ENCODE measurements around the gene CFAP57. TPM values are rescaled to one million over a fixed set of nuclear protein-coding genes. Genes with fewer than 3 reads are reported as not detected.

Gene CFAP57
- total and polyA plus RNA-seq, 9 of the 15 experiments (the other 6 are each of a cell fraction or from before 2014, with no cell fraction given), result 0.04 to 0.22 (median 0.07) TPM; not detected in 3

DNA sequence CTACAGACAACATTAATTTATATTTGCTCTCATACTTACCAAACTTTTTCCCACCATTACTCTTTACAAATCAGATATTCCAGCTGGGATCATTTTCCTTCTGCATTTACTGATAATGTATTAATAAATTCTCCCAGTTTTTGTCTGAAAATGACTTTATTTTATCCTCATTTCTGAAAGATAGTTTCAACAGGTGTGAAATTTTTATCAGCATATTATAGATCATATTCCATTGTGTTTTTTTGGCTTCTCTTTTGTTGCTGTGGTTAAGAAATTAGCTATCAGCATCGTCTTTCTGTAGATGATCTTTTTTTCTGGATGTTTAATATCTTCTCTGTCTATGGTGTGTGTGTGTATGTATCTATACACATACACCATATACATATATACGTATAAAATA, 2.7 kb downstream of the CFAP57 start:
- in situ Hi-C loops (cut with MboI) (no loop called here), intact Hi-C loops (cut with micrococcal nuclease) (no loop called here)
- DNase-seq (ENCODE audit: extremely low read depth in 1 of 4, low spot score in 3 of 4), result no peak
- Histone ChIP-seq H3K9me3 (replicated peaks; ENCODE audit: control insufficient read depth, insufficient read depth, low read depth, low read length) (no peaks in the 10 kb centered on the region; the same call in 1 of the 2 replicates), H3K27me3 (ENCODE audit: control insufficient read depth in 2 of 2, insufficient read depth in 2 of 2, low read length in 2 of 2) (peaks cover 11 to 17% of the 10 kb centered on the region in 2 experiments; a peak in 4 of 5 replicates), H3K4me2 (ENCODE audit: insufficient read depth, low read length) (no peak overlapping the region), H3K4me1 (replicated peaks in 1 of 2; ENCODE audit: control insufficient read depth in 2 of 2, insufficient read depth in 2 of 2, low read length in 2 of 2) (peaks cover 8 to 10% of the 10 kb centered on the region in 2 experiments; a peak in 4 of 5 replicates), H3K4me3 (no peak overlapping the region), H4K20me1 (replicated peaks; ENCODE audit: control insufficient read depth, insufficient read depth, low read length) (0 out of 2 replicates have a peak, but pooled peaks cover 4% of the 10 kb centered on the region), H3K36me3 (ENCODE audit: control insufficient read depth, insufficient read depth, low read length) (peaks cover 11% of the 10 kb centered on the region), H3K9me1 (ENCODE audit: control insufficient read depth, insufficient read depth, low read length) (no peaks in the 10 kb centered on the region), H3K27ac (ENCODE audit: extremely low read depth, low read depth, low read length) (no peak overlapping the region), H2AFZ (ENCODE audit: low read depth, low read length) (no peak overlapping the region), H3K9ac (ENCODE audit: insufficient read depth in 1 of 2, low read depth in 2 of 2, low read length in 2 of 2) (no peak overlapping the region), H3K79me2 (ENCODE audit: control insufficient read depth, insufficient read depth, low read length) (peaks cover 22% of the 10 kb centered on the region)
- no peak for ATAC-seq
- POLR2A ChIA-PET, result interaction anchor here (0.5 to 0.6 kb wide), 3 partner anchors 81 to 860 kb away, joined by 3 read pairs; no protein-coding TSS in a partner anchor
- TF ChIP-seq ZNF696 (CRISPR knock-in tag; conservative IDR thresholded peaks at IDR 0.05) (no peak), NR2C1 (IDR thresholded peaks at IDR 0.05) (no peak), NR2C1 (tag; IDR thresholded peaks at IDR 0.05) (no peak), ZNF785 (CRISPR knock-in tag; IDR thresholded peaks at IDR 0.05) (no peak), EHMT2 (IDR thresholded peaks at IDR 0.05) (no peak), ZNF277 (CRISPR knock-in tag; IDR thresholded peaks at IDR 0.05; ENCODE audit: borderline replicate concordance) (no peak), TOE1 (IDR thresholded peaks at IDR 0.05; ENCODE audit: borderline replicate concordance) (no peak), TOE1 (CRISPR knock-in tag; IDR thresholded peaks at IDR 0.05; ENCODE audit: borderline replicate concordance, low read depth) (no peak), ZNF695 (CRISPR knock-in tag; IDR thresholded peaks at IDR 0.05) (no peak), HDAC1 (IDR thresholded peaks at IDR 0.05) (no peak), ZNF780A (CRISPR knock-in tag; IDR thresholded peaks at IDR 0.05) (no peak)
- no TSS peak for BruUV-seq (replicated peaks)
- CTCF ChIA-PET (ENCODE audit: low intra/inter-chr PET ratio), result interaction anchor here (1.3 kb wide), 1 partner anchor 52 kb away, joined by 3 read pairs; no protein-coding TSS in a partner anchor
- no peak for FAIRE-seq
- 0% methylated on average over 2 of the region's 2 CpGs for WGBS (ENCODE audit: insufficient coverage, low coverage, missing lambda C conversion rate)

Measured in K562 (cell line).